ENCODE data around the gene KCNAB1. TPM values are rescaled to one million over a fixed set of nuclear protein-coding genes. Genes with fewer than 3 reads are reported as not detected.

The KCNAB1 gene
- total and polyA plus RNA-seq, 2 donors (not counting 1 experiment from before 2014, with no cell fraction given): not detected

GRCh38 chr3:156260331-156260730 lies 140.0 kb downstream of the KCNAB1 start:
- Mint-ChIP-seq H3K27ac (no peak overlapping the region), H3K9me3 (ENCODE audit: insufficient read depth) (no peaks in the 10 kb centered on the region), H3K4me1 (no peaks in the 10 kb centered on the region), H3K27me3 (peaks cover 4% of the 10 kb centered on the region), H3K4me3 (no peak overlapping the region)
- no peaks in the 10 kb centered on the region for H3K4me1 ChIP-seq (ENCODE audit: control insufficient read depth in 2 of 2, insufficient read depth in 2 of 2, low read length in 2 of 2)
- no CpG with 5 or more reads among the region's 1 CpG for WGBS (ENCODE audit: insufficient coverage)
- H3K9me3 ChIP-seq (ENCODE audit: control extremely low read depth in 1 of 3, control insufficient read depth in 2 of 3, insufficient read depth in 1 of 3, low read length in 2 of 3): no peaks in the 10 kb centered on the region
- no peak overlapping the region for H3K9ac ChIP-seq (ENCODE audit: low read length)
- H2AFZ ChIP-seq (ENCODE audit: insufficient read depth, low read depth, low read length, poor library complexity, severe bottlenecking): no peak overlapping the region
- H3K36me3 ChIP-seq (replicated peaks in 1 of 2; ENCODE audit: control extremely low read depth in 1 of 2, control insufficient read depth in 1 of 2, extremely low read depth in 1 of 2, insufficient read depth in 2 of 2, low read length in 1 of 2): no peaks in the 10 kb centered on the region
- no peaks in the 10 kb centered on the region for H3K79me2 ChIP-seq (ENCODE audit: control insufficient read depth, insufficient read depth, low read length)
- H4K20me1 ChIP-seq (ENCODE audit: control insufficient read depth, insufficient read depth, low read length, poor library complexity, severe bottlenecking): no peaks in the 10 kb centered on the region
- TF ChIP-seq EZH2 (IDR thresholded peaks at IDR 0.05; ENCODE audit: borderline replicate concordance, insufficient read depth, low read depth, low read length, poor library complexity, severe bottlenecking): no peak
- TF ChIP-seq CTCF (IDR thresholded peaks at IDR 0.05): no peak
- no peak for ATAC-seq (ENCODE audit: low read depth)
- H3K4me3 ChIP-seq (ENCODE audit: control extremely low read depth in 1 of 5, extremely low read depth in 1 of 5, insufficient read depth in 1 of 5, low read depth in 2 of 5, low read length in 4 of 5): no peak overlapping the region
- no peak overlapping the region for H3K4me2 ChIP-seq (replicated peaks; ENCODE audit: low read depth, low read length, poor library complexity, severe bottlenecking)
- ChIA-PET CTCF (no interaction called here), POLR2A (no interaction called here)
- no peak overlapping the region for H3K27ac ChIP-seq (ENCODE audit: low read length in 2 of 2)
- intact Hi-C loops (cut with micrococcal nuclease): no loop called here
- DNase-seq: no peak
- H3K27me3 ChIP-seq (replicated peaks in 1 of 4; ENCODE audit: control extremely low read depth in 1 of 4, control insufficient read depth in 3 of 4, insufficient read depth in 4 of 4, low read length in 3 of 4): no peaks in the 10 kb centered on the region

- H2AFZ ChIP-seq (ENCODE audit: insufficient read depth, low read depth, low read length, poor library complexity, severe bottlenecking): no peak overlapping the region
- no peaks in the 10 kb centered on the region for H3K9me3 ChIP-seq (ENCODE audit: control extremely low read depth in 1 of 3, control insufficient read depth in 2 of 3, insufficient read depth in 1 of 3, low read length in 2 of 3)
- Mint-ChIP-seq H3K4me1 (no peaks in the 10 kb centered on the region), H3K4me3 (no peak overlapping the region), H3K27ac (no peak overlapping the region), H3K27me3 (peaks cover 16% of the 10 kb centered on the region), H3K9me3 (ENCODE audit: insufficient read depth) (no peaks in the 10 kb centered on the region)
- ChIA-PET POLR2A (no interaction called here), CTCF (no interaction called here)
- ATAC-seq (ENCODE audit: low read depth) (no peak), DNase-seq (no peak)
- no peak for TF ChIP-seq CTCF (IDR thresholded peaks at IDR 0.05)
- no peak for TF ChIP-seq EZH2 (IDR thresholded peaks at IDR 0.05; ENCODE audit: borderline replicate concordance, insufficient read depth, low read depth, low read length, poor library complexity, severe bottlenecking)
- no peak overlapping the region for H3K27ac ChIP-seq (ENCODE audit: low read length in 2 of 2)
- no peaks in the 10 kb centered on the region for H3K4me1 ChIP-seq (ENCODE audit: control insufficient read depth in 2 of 2, insufficient read depth in 2 of 2, low read length in 2 of 2)
- no peak overlapping the region for H3K4me3 ChIP-seq (ENCODE audit: control extremely low read depth in 1 of 5, extremely low read depth in 1 of 5, insufficient read depth in 1 of 5, low read depth in 2 of 5, low read length in 4 of 5)
- no peaks in the 10 kb centered on the region for H3K79me2 ChIP-seq (ENCODE audit: control insufficient read depth, insufficient read depth, low read length)
- WGBS (ENCODE audit: insufficient coverage): no CpG with 5 or more reads among the region's 1 CpG
- intact Hi-C loops (cut with micrococcal nuclease): no loop called here
- H4K20me1 ChIP-seq (ENCODE audit: control insufficient read depth, insufficient read depth, low read length, poor library complexity, severe bottlenecking): no peaks in the 10 kb centered on the region
- H3K27me3 ChIP-seq (replicated peaks in 1 of 4; ENCODE audit: control extremely low read depth in 1 of 4, control insufficient read depth in 3 of 4, insufficient read depth in 4 of 4, low read length in 3 of 4): no peaks in the 10 kb centered on the region
- no peak overlapping the region for H3K9ac ChIP-seq (ENCODE audit: low read length)
- H3K4me2 ChIP-seq (replicated peaks; ENCODE audit: low read depth, low read length, poor library complexity, severe bottlenecking): no peak overlapping the region
- H3K36me3 ChIP-seq (replicated peaks in 1 of 2; ENCODE audit: control extremely low read depth in 1 of 2, control insufficient read depth in 1 of 2, extremely low read depth in 1 of 2, insufficient read depth in 2 of 2, low read length in 1 of 2): no peaks in the 10 kb centered on the region
Observed at GRCh38 chr3:156264771-156265170, 144.4 kb downstream of the KCNAB1 start.

Data from B cell (primary cell).